ENCODE measurements around the gene HSD17B14. TPM values are rescaled to one million over a fixed set of nuclear protein-coding genes. Genes with fewer than 3 reads are reported as not detected.
"Not testable (repeated sequence)": the region's sequence is repeated elsewhere in the genome, so short reads cannot be mapped to it uniquely, and the experiment has no call there.

Gene HSD17B14
- total RNA-seq, 2 donors from 2014 or later, result 0.44 TPM; not detected in 1

- no peaks in the 10 kb centered on the region for H3K4me1 Mint-ChIP-seq
Measured at GRCh38 chr19:48770266-48770665, 66.0 kb downstream of the HSD17B14 start.

GRCh38 chr19:48768994-48769713 is 67.1 kb downstream of the HSD17B14 start:
- H3K27me3 Mint-ChIP-seq, result peaks cover 23% of the 10 kb centered on the region
- DNase-seq, result no peak
- no peak overlapping the region for H3K4me3 Mint-ChIP-seq
- no peaks in the 10 kb centered on the region for H3K4me1 Mint-ChIP-seq
- ATAC-seq, result no peak
- H3K9me3 ChIP-seq (ENCODE audit: control insufficient read depth, low read length, poor library complexity, severe bottlenecking), result no peaks in the 10 kb centered on the region
- no peaks in the 10 kb centered on the region for H3K36me3 Mint-ChIP-seq (ENCODE audit: low read depth)
- H3K27ac Mint-ChIP-seq, result no peak overlapping the region

More at GRCh38 chr19:48770266-48770665, 66.0 kb downstream of the HSD17B14 start:
- peaks cover 15% of the 10 kb centered on the region for H3K27me3 Mint-ChIP-seq
- ATAC-seq (no peak), DNase-seq (no peak)
- no peak overlapping the region for H3K27ac Mint-ChIP-seq
- H3K9me3 ChIP-seq (ENCODE audit: control insufficient read depth, low read length, poor library complexity, severe bottlenecking), result no peaks in the 10 kb centered on the region
- H3K36me3 Mint-ChIP-seq (ENCODE audit: low read depth), result no peaks in the 10 kb centered on the region
- H3K4me3 Mint-ChIP-seq, result no peak overlapping the region

- ATAC-seq, result not testable (repeated sequence)
Measured at GRCh38 chr19:48768171-48768753, 68.0 kb downstream of the HSD17B14 start.

GRCh38 chr19:48765816-48766215 is 70.5 kb downstream of the HSD17B14 start:
- H3K4me3 Mint-ChIP-seq; H3K4me1 Mint-ChIP-seq; ATAC-seq; H3K36me3 Mint-ChIP-seq (ENCODE audit: low read depth); H3K9me3 ChIP-seq (ENCODE audit: control insufficient read depth, low read length, poor library complexity, severe bottlenecking); DNase-seq; H3K27ac Mint-ChIP-seq: not testable (repeated sequence)
- H3K27me3 Mint-ChIP-seq, result peaks cover 29% of the 10 kb centered on the region

More at GRCh38 chr19:48768171-48768753, 68.0 kb downstream of the HSD17B14 start:
- H3K27ac Mint-ChIP-seq; DNase-seq; H3K4me1 Mint-ChIP-seq; H3K36me3 Mint-ChIP-seq (ENCODE audit: low read depth); H3K4me3 Mint-ChIP-seq; H3K9me3 ChIP-seq (ENCODE audit: control insufficient read depth, low read length, poor library complexity, severe bottlenecking): not testable (repeated sequence)
- H3K27me3 Mint-ChIP-seq, result peaks cover 24% of the 10 kb centered on the region

Other genes with a start within 250 kb of the HSD17B14 start
- gene SPACA4, start 229.7 kb downstream of the HSD17B14 start, total RNA-seq, result not detected
- gene FAM83E, start 221.4 kb downstream of the HSD17B14 start, total RNA-seq, result 1 to 10 TPM; 3.1 to 3.6 TPM
- gene RPL18, start 217.3 kb downstream of the HSD17B14 start, total RNA-seq, result 1,000 to 10,000 TPM; 2,478 to 2,506 TPM
- 10 to 100 TPM; 11.9 to 12.6 TPM for gene SPHK2, start 217.0 kb downstream of the HSD17B14 start, total RNA-seq
- gene DBP, start 199.1 kb downstream of the HSD17B14 start, total RNA-seq, result 10 to 100 TPM; 29.7 to 38.2 TPM
- gene CA11, start 190.3 kb downstream of the HSD17B14 start, total RNA-seq, result 1 to 10 TPM; 7.4 to 9.6 TPM
- gene NTN5, start 163.5 kb downstream of the HSD17B14 start, total RNA-seq, result 1 to 10 TPM; 2.8 to 3.4 TPM
- not detected for gene FUT2, start 140.5 kb downstream of the HSD17B14 start, total RNA-seq
- gene MAMSTR, start 116.8 kb downstream of the HSD17B14 start, total RNA-seq, result under 1 TPM; 0.42 to 0.60 TPM
- gene RASIP1, start 95.9 kb downstream of the HSD17B14 start, total RNA-seq, result under 1 TPM; 0.10 to 0.12 TPM
- gene IZUMO1, start 89.6 kb downstream of the HSD17B14 start, total RNA-seq, result not detected
- gene FUT1, start 83.8 kb downstream of the HSD17B14 start, total RNA-seq, result under 1 TPM; 0.07 to 0.16 TPM
- not detected for gene FGF21, start 81.0 kb downstream of the HSD17B14 start, total RNA-seq
- gene BCAT2, start 25.5 kb downstream of the HSD17B14 start, total RNA-seq, result 10 to 100 TPM; 14.0 to 14.6 TPM
- 1 to 10 TPM in 1 of 2 donors, under 1 TPM in 1; 0.42 to 3.0 TPM for gene PLEKHA4, start 32.1 kb upstream of the HSD17B14 start, total RNA-seq
- 1,000 to 10,000 TPM in 1 of 2 donors, 100 to 1,000 TPM in 1; 954 to 1,165 TPM for gene PPP1R15A, start 35.9 kb upstream of the HSD17B14 start, total RNA-seq
- not detected for gene TULP2, start 62.3 kb upstream of the HSD17B14 start, total RNA-seq
- 100 to 1,000 TPM; 118 to 135 TPM for gene NUCB1, start 63.8 kb upstream of the HSD17B14 start, total RNA-seq
- under 1 TPM; 0.50 to 0.86 TPM for gene DHDH, start 97.2 kb upstream of the HSD17B14 start, total RNA-seq
- gene BAX, start 118.4 kb upstream of the HSD17B14 start, total RNA-seq, result 100 to 1,000 TPM in 1 of 2 donors, 10 to 100 TPM in 1; 89.2 to 104 TPM
- gene FTL, start 128.8 kb upstream of the HSD17B14 start, total RNA-seq, result 100 to 1,000 TPM; 612 to 898 TPM
- gene GYS1, start 156.8 kb upstream of the HSD17B14 start, total RNA-seq, result 10 to 100 TPM; 21.6 to 24.2 TPM
- 10 to 100 TPM; 20.2 to 25.5 TPM for gene RUVBL2, start 157.4 kb upstream of the HSD17B14 start, total RNA-seq
- not detected for gene LHB, start 180.6 kb upstream of the HSD17B14 start, total RNA-seq
- gene CGB3, start 187.8 kb upstream of the HSD17B14 start, total RNA-seq, result not detected
- not detected for gene CGB2, start 195.4 kb upstream of the HSD17B14 start, total RNA-seq
- gene CGB1, start 200.4 kb upstream of the HSD17B14 start, total RNA-seq, result not detected
- not detected for gene CGB5, start 207.4 kb upstream of the HSD17B14 start, total RNA-seq
- gene CGB8, start 212.6 kb upstream of the HSD17B14 start, total RNA-seq, result not detected
- not detected for gene CGB7, start 221.3 kb upstream of the HSD17B14 start, total RNA-seq
- gene NTF4, start 228.3 kb upstream of the HSD17B14 start, total RNA-seq, result not detected
- gene KCNA7, start 236.2 kb upstream of the HSD17B14 start, total RNA-seq, result not detected
- 100 to 1,000 TPM; 352 to 394 TPM for gene SNRNP70, start 249.0 kb upstream of the HSD17B14 start, total RNA-seq

Data from T-helper 17 cell (primary cell).